COLO668 (cell line): ENCODE measurements around the gene SMIM21.

Source experiments
- DNase-seq: peaks from one replicate; lab custom pipeline; 2025; ENCODE audit not compliant: unreplicated experiment; lab: John Stamatoyannopoulos, UW

The SMIM21 gene

GRCh38 chr18:75428490-75428889, 987 bp upstream of the SMIM21 start:
- no peak for DNase-seq

- no peak for DNase-seq
Measured at GRCh38 chr18:75422341-75422910, 5.1 kb downstream of the SMIM21 start.

- DNase-seq, result no peak
Measured at GRCh38 chr18:75421656-75422055, 5.8 kb downstream of the SMIM21 start.

GRCh38 chr18:75418293-75419005, 9.1 kb downstream of the SMIM21 start:
- DNase-seq, result no peak

GRCh38 chr18:75410611-75411010, 16.9 kb downstream of the SMIM21 start:
- no peak for DNase-seq

- DNase-seq, result no peak
Measured at GRCh38 chr18:75409806-75410205, 17.7 kb downstream of the SMIM21 start.

GRCh38 chr18:75408554-75409506, 18.7 kb downstream of the SMIM21 start:
- peak; percentile 50 for DNase-seq

- DNase-seq, result no peak
Measured at GRCh38 chr18:75407468-75408437, 19.8 kb downstream of the SMIM21 start.

GRCh38 chr18:75406491-75407445, 20.7 kb downstream of the SMIM21 start:
- DNase-seq, result no peak

GRCh38 chr18:75405351-75405750, 22.2 kb downstream of the SMIM21 start:
- no peak for DNase-seq

- no peak for DNase-seq
Measured at GRCh38 chr18:75400366-75400765, 27.1 kb downstream of the SMIM21 start.

- no peak for DNase-seq
Measured at GRCh38 chr18:75395137-75395536, 32.4 kb downstream of the SMIM21 start.

- no peak for DNase-seq
Measured at GRCh38 chr18:75393721-75394120, 33.8 kb downstream of the SMIM21 start.

- DNase-seq, result no peak
Measured at GRCh38 chr18:75392226-75392578, 35.3 kb downstream of the SMIM21 start.

GRCh38 chr18:75391279-75392225, 36.0 kb downstream of the SMIM21 start:
- DNase-seq, result no peak

GRCh38 chr18:75390854-75391253, 36.6 kb downstream of the SMIM21 start:
- no peak for DNase-seq

GRCh38 chr18:75384144-75384543, 43.4 kb downstream of the SMIM21 start:
- no peak for DNase-seq
